ENCODE data around the gene FBLN1. TPM values are rescaled to one million over a fixed set of nuclear protein-coding genes. Genes with fewer than 3 reads are reported as not detected.
"Not testable (repeated sequence)": the region's sequence is repeated elsewhere in the genome, so short reads cannot be mapped to it uniquely, and the experiment has no call there.

Gene FBLN1
- total RNA-seq, 1 donor from 2014 or later: 18.2 TPM

GRCh38 chr22:45552017-45552411 is 49.3 kb downstream of the FBLN1 start:
- Histone ChIP-seq H3K4me3 (ENCODE audit: low read depth, low read length) (no peak overlapping the region), H3K27me3 (ENCODE audit: control insufficient read depth, insufficient read depth, low read length) (no peaks in the 10 kb centered on the region), H3K36me3 (ENCODE audit: control insufficient read depth, insufficient read depth, low read length) (peaks cover 2% of the 10 kb centered on the region)
- no peak for FAIRE-seq
- no peak for DNase-seq (ENCODE audit: low read depth)
- TF ChIP-seq, protein P1, sequence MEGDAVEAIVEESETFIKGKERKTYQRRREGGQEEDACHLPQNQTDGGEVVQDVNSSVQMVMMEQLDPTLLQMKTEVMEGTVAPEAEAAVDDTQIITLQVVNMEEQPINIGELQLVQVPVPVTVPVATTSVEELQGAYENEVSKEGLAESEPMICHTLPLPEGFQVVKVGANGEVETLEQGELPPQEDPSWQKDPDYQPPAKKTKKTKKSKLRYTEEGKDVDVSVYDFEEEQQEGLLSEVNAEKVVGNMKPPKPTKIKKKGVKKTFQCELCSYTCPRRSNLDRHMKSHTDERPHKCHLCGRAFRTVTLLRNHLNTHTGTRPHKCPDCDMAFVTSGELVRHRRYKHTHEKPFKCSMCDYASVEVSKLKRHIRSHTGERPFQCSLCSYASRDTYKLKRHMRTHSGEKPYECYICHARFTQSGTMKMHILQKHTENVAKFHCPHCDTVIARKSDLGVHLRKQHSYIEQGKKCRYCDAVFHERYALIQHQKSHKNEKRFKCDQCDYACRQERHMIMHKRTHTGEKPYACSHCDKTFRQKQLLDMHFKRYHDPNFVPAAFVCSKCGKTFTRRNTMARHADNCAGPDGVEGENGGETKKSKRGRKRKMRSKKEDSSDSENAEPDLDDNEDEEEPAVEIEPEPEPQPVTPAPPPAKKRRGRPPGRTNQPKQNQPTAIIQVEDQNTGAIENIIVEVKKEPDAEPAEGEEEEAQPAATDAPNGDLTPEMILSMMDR (IDR thresholded peaks at IDR 0.05; ENCODE audit: insufficient read depth, low read length, severe bottlenecking): no peak

DNA sequence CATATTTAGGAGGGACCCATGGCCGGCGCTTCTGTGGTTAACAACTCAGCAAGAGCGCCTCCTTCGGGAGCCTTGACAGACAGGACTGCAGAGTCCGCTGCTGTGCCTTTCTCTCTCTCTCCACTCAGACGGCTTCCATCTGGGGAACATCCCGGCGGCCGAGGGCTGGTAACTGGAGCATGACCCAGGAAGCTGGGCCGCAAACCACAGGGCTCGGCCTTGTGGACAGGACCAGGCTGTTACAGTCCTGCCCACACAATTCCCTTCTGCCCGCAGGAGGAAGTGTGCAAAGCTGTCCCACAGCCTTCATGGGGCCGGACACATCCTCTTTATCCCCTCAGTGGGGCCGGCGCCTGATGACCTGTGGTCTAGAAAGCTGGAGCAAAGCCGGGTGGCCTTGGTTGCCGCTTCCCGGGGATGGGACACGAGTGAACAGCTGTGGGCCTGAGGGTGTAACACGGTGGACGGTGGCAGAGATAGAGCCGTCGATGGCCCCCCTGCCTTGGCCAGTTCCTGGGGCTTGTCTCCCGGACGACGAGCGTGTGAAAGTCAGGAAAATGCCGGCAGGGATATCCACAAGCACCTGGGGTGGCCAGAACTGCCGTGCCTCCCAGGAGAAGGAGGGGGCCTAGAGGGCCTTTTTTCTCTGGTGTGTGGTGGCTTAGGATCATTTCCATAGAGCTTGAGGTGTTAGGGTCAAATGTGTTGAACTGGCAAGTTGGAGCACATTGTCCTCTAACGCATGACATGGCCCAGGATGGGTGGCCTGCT is 50.1 kb downstream of the FBLN1 start:
- H3K36me3 ChIP-seq (ENCODE audit: control insufficient read depth, insufficient read depth, low read length): peaks cover 2% of the 10 kb centered on the region
- TF ChIP-seq, protein P1 (IDR thresholded peaks at IDR 0.05; ENCODE audit: insufficient read depth, low read length, severe bottlenecking): peak; percentile 56
- H3K4me3 ChIP-seq (ENCODE audit: low read depth, low read length): no peak overlapping the region
- no peaks in the 10 kb centered on the region for H3K27me3 ChIP-seq (ENCODE audit: control insufficient read depth, insufficient read depth, low read length)
- DNase-seq (ENCODE audit: low read depth) (peak; percentile 20), FAIRE-seq (no peak)

DNA sequence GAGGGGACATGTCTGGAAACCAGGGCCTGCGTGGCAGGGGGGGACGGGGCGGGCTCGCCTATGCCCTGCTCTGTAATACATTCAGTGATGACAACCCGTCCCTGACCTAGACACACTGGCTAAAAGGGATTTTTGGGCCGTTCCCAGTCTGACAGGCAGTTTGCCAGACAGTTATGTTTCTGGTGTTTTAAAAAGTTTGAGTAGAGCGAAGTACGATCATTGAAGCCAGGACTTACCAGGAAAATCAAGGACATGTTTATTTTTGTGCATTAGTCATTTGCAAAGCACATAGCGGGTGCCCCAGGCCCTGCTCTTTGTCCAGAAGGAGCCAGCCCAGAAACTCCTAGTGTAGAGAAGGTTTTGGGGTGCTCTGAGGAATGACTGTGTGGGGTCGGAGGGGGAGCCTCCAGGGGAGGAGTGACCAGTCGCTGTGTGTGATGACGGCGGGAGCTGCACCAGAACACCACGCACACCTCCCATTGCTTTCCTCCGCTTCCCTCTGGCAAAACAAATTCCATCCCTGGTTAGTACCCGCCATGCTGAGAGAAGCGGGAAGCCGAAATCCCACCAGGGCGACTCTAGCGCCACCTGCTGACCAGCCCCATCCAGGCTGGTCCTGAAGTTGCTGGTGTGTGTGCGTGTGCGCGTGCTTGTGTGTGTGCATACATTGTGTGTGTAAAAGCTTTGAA is 50.8 kb downstream of the FBLN1 start:
- FAIRE-seq (peak; percentile 91), DNase-seq (ENCODE audit: low read depth) (peak; percentile 72)
- H3K4me3 ChIP-seq (ENCODE audit: low read depth, low read length): no peak overlapping the region
- peaks cover 2% of the 10 kb centered on the region for H3K36me3 ChIP-seq (ENCODE audit: control insufficient read depth, insufficient read depth, low read length)
- H3K27me3 ChIP-seq (ENCODE audit: control insufficient read depth, insufficient read depth, low read length): no peaks in the 10 kb centered on the region
- TF ChIP-seq, protein P1 (IDR thresholded peaks at IDR 0.05; ENCODE audit: insufficient read depth, low read length, severe bottlenecking): peak; percentile 97

- FAIRE-seq: no peak
- Histone ChIP-seq H3K27me3 (ENCODE audit: control insufficient read depth, insufficient read depth, low read length) (no peaks in the 10 kb centered on the region), H3K4me3 (ENCODE audit: low read depth, low read length) (no peak overlapping the region), H3K36me3 (ENCODE audit: control insufficient read depth, insufficient read depth, low read length) (peaks cover 2% of the 10 kb centered on the region)
- TF ChIP-seq, protein P1 (IDR thresholded peaks at IDR 0.05; ENCODE audit: insufficient read depth, low read length, severe bottlenecking): no peak
- DNase-seq (ENCODE audit: low read depth): no peak
Observed at GRCh38 chr22:45554040-45554406, 51.3 kb downstream of the FBLN1 start.

GRCh38 chr22:45554861-45555260 is 52.2 kb downstream of the FBLN1 start:
- Histone ChIP-seq H3K36me3 (ENCODE audit: control insufficient read depth, insufficient read depth, low read length) (peaks cover 2% of the 10 kb centered on the region), H3K4me3 (ENCODE audit: low read depth, low read length) (no peak overlapping the region), H3K27me3 (ENCODE audit: control insufficient read depth, insufficient read depth, low read length) (no peaks in the 10 kb centered on the region)
- TF ChIP-seq, protein P1 (IDR thresholded peaks at IDR 0.05; ENCODE audit: insufficient read depth, low read length, severe bottlenecking): no peak
- FAIRE-seq (no peak), DNase-seq (ENCODE audit: low read depth) (no peak)

DNA sequence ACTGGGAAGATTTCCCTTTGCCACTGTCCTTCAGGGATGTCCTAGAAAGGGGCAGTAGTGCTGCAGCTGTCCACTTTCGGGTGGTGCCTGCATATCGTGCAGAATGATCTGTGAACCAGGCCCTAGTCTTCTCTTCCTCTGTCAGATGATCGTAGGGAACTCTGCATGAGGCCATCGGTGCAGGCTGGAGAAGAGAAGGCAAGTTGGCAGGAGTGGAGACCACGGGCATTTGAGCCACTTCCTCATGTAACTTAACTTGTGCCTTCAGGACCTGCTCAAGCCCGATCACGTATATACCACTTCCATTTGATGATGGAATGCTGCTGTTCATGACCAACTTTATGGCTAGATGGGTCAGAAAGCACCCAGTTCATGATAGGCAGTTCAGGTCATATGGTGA is 55.2 kb downstream of the FBLN1 start:
- FAIRE-seq; H3K27me3 ChIP-seq (ENCODE audit: control insufficient read depth, insufficient read depth, low read length); H3K36me3 ChIP-seq (ENCODE audit: control insufficient read depth, insufficient read depth, low read length); DNase-seq (ENCODE audit: low read depth); H3K4me3 ChIP-seq (ENCODE audit: low read depth, low read length): not testable (repeated sequence)

DNA sequence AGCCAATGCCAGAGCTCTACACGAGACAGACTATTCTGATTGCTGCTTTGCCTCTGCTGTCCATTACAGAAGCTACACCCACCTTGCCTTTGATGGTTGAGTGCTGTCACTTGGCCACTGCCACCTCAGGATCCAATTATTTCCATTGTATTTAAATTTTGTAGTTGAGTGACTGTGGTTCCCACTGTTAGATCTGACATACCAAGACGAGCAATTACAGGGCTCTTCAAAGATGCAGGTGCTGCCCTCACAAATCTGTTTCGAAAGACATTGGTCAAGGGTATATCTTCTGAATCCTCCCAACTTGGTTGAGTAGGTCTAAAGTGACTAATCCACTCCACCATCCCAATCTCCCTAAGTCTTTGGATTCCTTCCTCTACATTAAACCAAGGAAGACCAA is 57.4 kb downstream of the FBLN1 start:
- not testable (repeated sequence) for H3K27me3 ChIP-seq (ENCODE audit: control insufficient read depth, insufficient read depth, low read length); H3K36me3 ChIP-seq (ENCODE audit: control insufficient read depth, insufficient read depth, low read length); FAIRE-seq; DNase-seq (ENCODE audit: low read depth); H3K4me3 ChIP-seq (ENCODE audit: low read depth, low read length)

- not testable (repeated sequence) for H3K36me3 ChIP-seq (ENCODE audit: control insufficient read depth, insufficient read depth, low read length); H3K4me3 ChIP-seq (ENCODE audit: low read depth, low read length); H3K27me3 ChIP-seq (ENCODE audit: control insufficient read depth, insufficient read depth, low read length); DNase-seq (ENCODE audit: low read depth); FAIRE-seq
Observed at GRCh38 chr22:45560761-45561160, 58.1 kb downstream of the FBLN1 start.
